Lower leg skin (tissue), 4 donors: ENCODE measurements around the gene ADAMTS19. TPM values are rescaled to one million over a fixed set of nuclear protein-coding genes. Genes with fewer than 3 reads are reported as not detected.

Source experiments
- DNase-seq, 2 donors: peaks; one replicate each; pipeline ENCODE4 v3.0.0-alpha.2; 2019; ENCODE audit warnings: low spot score in 2 of 2
- H3K4me3 ChIP-seq: fragments of 200-600 bp; sonication (generic); 2 replicates; pipeline ENCODE4 v1.5.1; 2017; ENCODE audit warnings: mild to moderate bottlenecking, low read depth; ENCODE audit not compliant: poor library complexity, severe bottlenecking
- CTCF ChIP-seq, 3 donors: fragments of 450-650 bp; IDR thresholded peaks; one replicate each; pipeline ENCODE4 v1.5.1; 2016; ENCODE audit warnings: antibody characterized with exemption in 3 of 3, mild to moderate bottlenecking in 3 of 3, moderate library complexity in 2 of 3
- POLR2A ChIP-seq, 2 donors: fragments of 450-650 bp; IDR thresholded peaks; one replicate each; pipeline ENCODE4 v1.6.1; 2016 to 2017; ENCODE audit warnings: antibody characterized with exemption in 2 of 2, mild to moderate bottlenecking in 1 of 2, moderate library complexity in 1 of 2
- WGBS, 2 donors: methylation state at CpG; one replicate each; pipeline ENCODE4 v1.1.5; 2018; 5-methylcytosine and 5-hydroxymethylcytosine counted together
- intact Hi-C: fragments of 100-400 bp; cut with DNase I; formaldehyde crosslinking; loops from one replicate; pipeline ENCODE4 v1.15.0; 2023; ENCODE audit warnings: low total_unique reads
- total RNA-seq, 4 donors: library from RNA; depleted of rRNA; stranded (reverse); fragments of >200 nt; gene quantifications; one replicate each; pipeline ENCODE4 v1.1.0, GENCODE V29; 2016

The ADAMTS19 gene
- total RNA-seq, 4 donors from 2014 or later = 0.13 TPM; not detected in 3

DNA sequence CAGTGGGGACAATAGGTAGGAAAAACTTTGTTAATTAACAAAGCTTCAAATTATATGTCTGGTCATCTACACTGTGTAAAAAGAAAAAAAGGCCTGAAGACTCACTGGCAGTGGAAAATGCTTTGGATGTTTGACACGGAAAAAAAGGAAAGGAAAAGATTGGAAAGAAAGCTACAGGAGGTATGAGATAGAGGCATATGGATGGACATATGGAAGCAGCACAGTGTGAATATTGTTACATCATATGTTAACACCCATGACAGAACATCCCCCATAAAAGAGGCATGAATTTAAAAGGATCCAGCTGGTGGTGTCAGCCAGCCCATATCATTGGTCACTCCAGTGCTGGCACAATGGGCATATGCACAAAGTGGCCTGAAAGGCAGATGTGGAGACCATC is 19.0 kb upstream of the ADAMTS19 start:
- intact Hi-C loops = no loop called here
- no peak for DNase-seq
- H3K4me3 ChIP-seq = no peak overlapping the region
- TF ChIP-seq POLR2A (IDR thresholded peaks at IDR 0.05) = no peak
- no peak for TF ChIP-seq CTCF (IDR thresholded peaks at IDR 0.05)
- WGBS, 2 donors = 80 to 94% methylated on average over 1 of the region's 1 CpG

DNA sequence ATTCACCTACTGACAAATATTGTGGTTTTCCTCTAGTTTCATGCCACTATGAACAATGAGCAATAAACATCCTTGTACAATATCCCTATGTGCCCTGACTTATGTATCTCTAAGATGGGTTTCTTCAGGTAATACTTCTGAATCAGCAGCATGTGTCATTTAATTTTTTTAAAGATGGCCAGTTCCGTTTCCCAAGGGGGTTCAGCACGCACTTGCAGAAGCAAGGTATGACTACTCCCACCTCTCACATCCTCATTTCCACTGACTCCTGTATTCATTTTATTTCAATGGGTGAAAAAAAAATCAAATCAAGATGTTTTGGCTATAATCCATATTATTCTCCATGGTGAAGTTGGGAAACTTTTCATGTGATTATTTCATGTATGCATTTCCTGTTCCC is 14.7 kb upstream of the ADAMTS19 start:
- TF ChIP-seq POLR2A (IDR thresholded peaks at IDR 0.05) (no peak), CTCF (IDR thresholded peaks at IDR 0.05) (no peak)
- no peak overlapping the region for H3K4me3 ChIP-seq
- DNase-seq = no peak
- 81% methylated on average over 2 of the region's 2 CpGs for WGBS, 2 donors
- intact Hi-C loops = no loop called here

DNA sequence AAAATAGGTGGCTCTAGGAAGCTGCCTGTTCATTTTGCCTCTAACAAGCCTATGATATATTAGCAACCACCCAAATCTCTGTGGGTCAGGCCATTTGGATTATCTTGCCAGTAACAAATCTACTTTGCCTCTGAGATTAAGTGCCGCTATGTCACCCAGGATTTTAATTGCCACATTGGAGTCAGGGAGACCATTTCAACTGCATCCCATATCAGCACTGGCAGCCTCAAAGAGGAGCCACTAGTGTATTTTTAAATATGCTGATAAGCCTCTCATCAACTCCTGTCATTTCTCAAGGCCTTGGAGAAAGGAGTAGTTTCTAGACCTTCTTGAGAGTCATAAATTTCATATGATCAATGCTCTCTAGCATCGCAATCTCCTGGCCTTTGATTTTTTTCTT is 12.1 kb upstream of the ADAMTS19 start:
- WGBS, 2 donors = 92 to 97% methylated on average over 2 of the region's 2 CpGs
- TF ChIP-seq POLR2A (IDR thresholded peaks at IDR 0.05) (no peak), CTCF (IDR thresholded peaks at IDR 0.05) (no peak)
- intact Hi-C loops = no loop called here
- no peak for DNase-seq
- H3K4me3 ChIP-seq = no peak overlapping the region

DNA sequence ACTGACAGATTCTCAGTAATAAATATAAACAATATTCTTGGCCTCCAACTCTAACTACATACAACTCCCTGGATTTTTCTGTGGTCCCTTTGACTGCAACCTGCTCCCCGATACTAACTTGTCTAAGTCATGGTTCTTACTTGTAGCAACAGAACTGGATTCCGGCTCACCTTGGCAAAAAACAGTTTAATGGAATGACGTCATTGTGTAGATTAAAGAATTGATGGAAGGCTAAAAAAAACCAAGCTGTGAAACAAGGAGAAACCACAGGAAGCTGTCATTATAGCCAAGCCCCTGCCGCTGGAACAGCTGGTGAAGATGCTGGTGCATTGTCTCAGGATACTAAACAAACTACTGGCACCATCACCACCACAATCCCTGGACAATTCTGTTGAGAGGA is 11.4 kb upstream of the ADAMTS19 start:
- 76 to 89% methylated on average over 4 of the region's 4 CpGs for WGBS, 2 donors
- no peak overlapping the region for H3K4me3 ChIP-seq
- no peak for DNase-seq
- intact Hi-C loops = no loop called here
- TF ChIP-seq POLR2A (IDR thresholded peaks at IDR 0.05) = no peak
- TF ChIP-seq CTCF (IDR thresholded peaks at IDR 0.05) = no peak

DNA sequence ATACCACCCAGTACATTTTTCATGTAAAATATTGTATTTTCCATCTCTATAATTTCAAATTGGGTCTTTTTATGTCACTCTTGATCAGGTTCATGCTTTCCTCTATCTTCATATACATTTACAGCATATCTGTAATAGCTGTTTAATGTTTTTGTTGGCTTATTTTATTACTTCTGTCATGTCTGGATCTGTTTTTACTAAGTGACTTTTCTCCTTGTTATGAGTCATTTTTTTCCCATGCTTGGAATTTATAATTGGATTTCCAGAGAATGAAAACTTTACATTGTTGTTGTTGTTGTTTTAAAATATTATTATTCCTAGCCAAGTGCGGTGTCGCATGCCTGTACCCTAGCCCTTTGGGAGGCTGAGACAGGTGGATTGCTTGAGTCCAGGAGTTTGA is 5.6 kb upstream of the ADAMTS19 start:
- TF ChIP-seq CTCF (IDR thresholded peaks at IDR 0.05) (no peak), POLR2A (IDR thresholded peaks at IDR 0.05) (no peak)
- 83 to 94% methylated on average over 2 of the region's 2 CpGs for WGBS, 2 donors
- intact Hi-C loops = no loop called here
- no peak overlapping the region for H3K4me3 ChIP-seq
- DNase-seq = no peak

- no peak for DNase-seq
- intact Hi-C loops = no loop called here
- WGBS, 2 donors = 53 to 61% methylated on average over 11 of the region's 11 CpGs
- no peak overlapping the region for H3K4me3 ChIP-seq
- TF ChIP-seq CTCF (IDR thresholded peaks at IDR 0.05) (no peak), POLR2A (IDR thresholded peaks at IDR 0.05) (no peak)
These were observed 685 bp upstream of the ADAMTS19 start for GRCh38 chr5:129459450-129459776.
